Activated CD4-positive, CD25-positive, alpha-beta regulatory T cell treated with anti-CD3 and anti-CD28 coated beads, Interleukin-2, amount 50 U/mL, for 16 hours (primary cell): Measurements from ENCODE around the gene SYNJ2.

Experiments used
- DNase-seq: peaks from one replicate; pipeline ENCODE4 v3.0.0-alpha.2; 2020; ENCODE audit warnings: low read depth, low spot score

The SYNJ2 gene

GRCh38 chr6:157978021-157978783, 3.5 kb upstream of the SYNJ2 start:
- no peak for DNase-seq

- no peak for DNase-seq
Measured at GRCh38 chr6:157980288-157981131, 1.2 kb upstream of the SYNJ2 start.

GRCh38 chr6:157981132-157981394, 600 bp upstream of the SYNJ2 start:
- no peak for DNase-seq

- DNase-seq, result no peak
Measured at GRCh38 chr6:157982102-157982562, 469 bp downstream of the SYNJ2 start.

- no peak for DNase-seq
Measured at GRCh38 chr6:157982563-157983405, 1.1 kb downstream of the SYNJ2 start.

- DNase-seq, result no peak
Measured at GRCh38 chr6:157983406-157984119, 1.9 kb downstream of the SYNJ2 start.

GRCh38 chr6:157984128-157984527, 2.5 kb downstream of the SYNJ2 start:
- no peak for DNase-seq

- DNase-seq, result no peak
Measured at GRCh38 chr6:157984686-157985225, 3.1 kb downstream of the SYNJ2 start.

- no peak for DNase-seq
Measured at GRCh38 chr6:157985378-157986155, 3.9 kb downstream of the SYNJ2 start.

- no peak for DNase-seq
Measured at GRCh38 chr6:157987788-157988699, 6.4 kb downstream of the SYNJ2 start.

GRCh38 chr6:157988700-157989063, 7.0 kb downstream of the SYNJ2 start:
- DNase-seq, result no peak

GRCh38 chr6:157989541-157990289, 8.1 kb downstream of the SYNJ2 start:
- no peak for DNase-seq

- no peak for DNase-seq
Measured at GRCh38 chr6:157990321-157991066, 8.8 kb downstream of the SYNJ2 start.

- DNase-seq, result no peak
Measured at GRCh38 chr6:157991067-157991432, 9.4 kb downstream of the SYNJ2 start.

GRCh38 chr6:157993076-157993475, 11.4 kb downstream of the SYNJ2 start:
- DNase-seq, result no peak

GRCh38 chr6:157994125-157994795, 12.6 kb downstream of the SYNJ2 start:
- DNase-seq, result no peak

- no peak for DNase-seq
Measured at GRCh38 chr6:157995458-157995857, 13.8 kb downstream of the SYNJ2 start.
